Right ventricle myocardium inferior (tissue), 1 donor: ENCODE results near the gene TENT5C. TPM values are rescaled to one million over a fixed set of nuclear protein-coding genes. Genes with fewer than 3 reads are reported as not detected.
"Not testable (repeated sequence)": the region's sequence is repeated elsewhere in the genome, so short reads cannot be mapped to it uniquely, and the experiment has no call there.

Experiments used
- ATAC-seq: fragments of 200-7000 bp; cut with Tn5 transposase; one replicate; pipeline ENCODE4 v1.9.1; 2020; ENCODE audit warnings: mild to moderate bottlenecking, moderate library complexity
- DNase-seq: peaks from one replicate; pipeline ENCODE4 v3.0.0; 2021; ENCODE audit errors: missing footprints
- intact Hi-C: fragments of 100-400 bp; cut with DNase I; formaldehyde crosslinking; loops from one replicate; pipeline ENCODE4 v1.11.0; 2022
- long read RNA-seq: library from polyadenylated mRNA; unstranded; transcript quantifications from one replicate; pipeline ENCODE4 v2.0.0, GENCODE V29; 2021
- total RNA-seq: library from RNA; stranded (reverse); fragmentation: NEBNext Ultra II Directional; extraction: Animal tissue kit (Norgen Biotek cat#: 25700); gene quantifications from one replicate; pipeline ENCODE4 v1.2.1, GENCODE V29; 2021
- donor health status: DM: no; HTN: yes; CAD: no; lungs with severe emphysema.

Gene TENT5C
- total RNA-seq, result 18.7 TPM
- long read RNA-seq, full-length matches to known transcripts, result 15 of 16 reads
- long read RNA-seq, partial matches to known transcripts, result 1 of 16 reads
- long read RNA-seq, other reads (novel, unspliced or antisense), result 0 of 16 reads

- DNase-seq (peak; percentile 99), ATAC-seq (peak; percentile 97)
- intact Hi-C loops, result loop anchor here (2.0 to 5.0 kb wide), 2 partner anchors 67 to 146 kb away; no protein-coding TSS in a partner anchor
Observed at GRCh38 chr1:117605774-117606648, at the start of gene TENT5C. Gene TENT5C (plus strand): TSS chr1:117606048. CDS start chr1:117622869, 16,821 bp downstream.

GRCh38 chr1:117556341-117556740 lies 49.5 kb upstream of the TENT5C start:
- no peak for ATAC-seq
- intact Hi-C loops, result no loop called here
- no peak for DNase-seq

GRCh38 chr1:117556976-117557375 lies 48.9 kb upstream of the TENT5C start:
- intact Hi-C loops, result no loop called here
- ATAC-seq (no peak), DNase-seq (no peak)

GRCh38 chr1:117558451-117558850 lies 47.4 kb upstream of the TENT5C start:
- DNase-seq, intact Hi-C loops, ATAC-seq: not testable (repeated sequence)

GRCh38 chr1:117559139-117559538 lies 46.7 kb upstream of the TENT5C start:
- ATAC-seq (no peak), DNase-seq (no peak)
- intact Hi-C loops, result no loop called here

- no peak for ATAC-seq
- intact Hi-C loops, result loop anchor here (1.0 kb wide), 1 partner anchor 212 kb away; no protein-coding TSS in a partner anchor
Observed at GRCh38 chr1:117559985-117560384, 45.9 kb upstream of the TENT5C start.

GRCh38 chr1:117561071-117561470 lies 44.8 kb upstream of the TENT5C start:
- no peak for DNase-seq
- intact Hi-C loops, result no loop called here
- no peak for ATAC-seq

More at GRCh38 chr1:117559985-117560384, 45.9 kb upstream of the TENT5C start:
- DNase-seq, result no peak

GRCh38 chr1:117561551-117561950 lies 44.3 kb upstream of the TENT5C start:
- intact Hi-C loops, result no loop called here
- no peak for ATAC-seq
- DNase-seq, result no peak

- ATAC-seq (no peak), DNase-seq (no peak)
- intact Hi-C loops, result no loop called here
Observed at GRCh38 chr1:117562581-117563491, 43.0 kb upstream of the TENT5C start.

GRCh38 chr1:117563492-117563875 lies 42.4 kb upstream of the TENT5C start:
- ATAC-seq, result no peak
- intact Hi-C loops, result no loop called here
- no peak for DNase-seq

GRCh38 chr1:117564227-117565075 lies 41.4 kb upstream of the TENT5C start:
- intact Hi-C loops, result no loop called here
- no peak for ATAC-seq

GRCh38 chr1:117565076-117565556 lies 40.7 kb upstream of the TENT5C start:
- intact Hi-C loops, result no loop called here
- no peak for ATAC-seq
- no peak for DNase-seq

More at GRCh38 chr1:117564227-117565075, 41.4 kb upstream of the TENT5C start:
- no peak for DNase-seq

GRCh38 chr1:117565745-117566455 lies 39.9 kb upstream of the TENT5C start:
- intact Hi-C loops, result no loop called here
- ATAC-seq, result no peak
- no peak for DNase-seq

- intact Hi-C loops, result no loop called here
- DNase-seq, result no peak
- ATAC-seq, result no peak
Observed at GRCh38 chr1:117566556-117566955, 39.3 kb upstream of the TENT5C start.

- no peak for ATAC-seq
- no peak for DNase-seq
- intact Hi-C loops, result no loop called here
Observed at GRCh38 chr1:117567435-117567834, 38.4 kb upstream of the TENT5C start.

- DNase-seq (no peak), ATAC-seq (no peak)
- intact Hi-C loops, result no loop called here
Observed at GRCh38 chr1:117567976-117568375, 37.9 kb upstream of the TENT5C start.

- ATAC-seq (no peak), DNase-seq (no peak)
- intact Hi-C loops, result no loop called here
Observed at GRCh38 chr1:117568999-117569398, 36.8 kb upstream of the TENT5C start.

- intact Hi-C loops, result no loop called here
- no peak for ATAC-seq
- no peak for DNase-seq
Observed at GRCh38 chr1:117569856-117570255, 36.0 kb upstream of the TENT5C start.
